Measurements from ENCODE around the gene IQCN.

Gene IQCN

GRCh38 chr19:18286973-18287635 is 12.9 kb upstream of the IQCN start:
- DNase-seq (ENCODE audit: low spot score), result no peak

DNA sequence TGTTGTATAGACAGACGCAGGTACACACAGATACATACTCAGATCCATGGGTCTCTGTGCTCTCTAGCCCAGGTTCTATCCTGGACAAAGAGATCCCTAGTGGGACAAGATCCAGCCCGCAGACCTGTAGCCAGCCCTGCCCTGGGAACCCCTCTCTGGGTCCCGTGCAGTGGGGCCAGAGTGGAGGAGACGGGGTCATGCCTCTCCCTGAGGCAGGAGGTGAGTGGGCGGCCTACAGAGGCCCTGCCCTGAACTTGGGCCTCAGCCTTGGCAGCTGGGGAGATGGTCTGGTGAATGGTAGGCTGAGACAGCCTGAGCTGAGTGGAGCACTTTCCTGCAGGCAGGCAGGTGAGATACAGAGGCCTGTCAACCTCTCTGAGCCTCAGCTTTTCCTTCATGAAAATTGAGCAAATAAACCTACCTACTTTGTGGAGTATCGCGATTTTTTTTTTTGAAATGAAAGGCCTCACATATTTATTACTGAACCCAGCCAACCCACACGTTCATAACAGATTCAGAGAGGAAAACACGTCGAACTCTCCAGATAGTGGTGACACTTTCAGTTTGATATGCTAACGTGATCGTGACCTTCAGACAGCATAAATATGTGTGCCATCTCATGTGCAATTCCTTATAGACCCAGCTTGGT is 10.6 kb upstream of the IQCN start:
- DNase-seq (ENCODE audit: low spot score), result no peak

DNA sequence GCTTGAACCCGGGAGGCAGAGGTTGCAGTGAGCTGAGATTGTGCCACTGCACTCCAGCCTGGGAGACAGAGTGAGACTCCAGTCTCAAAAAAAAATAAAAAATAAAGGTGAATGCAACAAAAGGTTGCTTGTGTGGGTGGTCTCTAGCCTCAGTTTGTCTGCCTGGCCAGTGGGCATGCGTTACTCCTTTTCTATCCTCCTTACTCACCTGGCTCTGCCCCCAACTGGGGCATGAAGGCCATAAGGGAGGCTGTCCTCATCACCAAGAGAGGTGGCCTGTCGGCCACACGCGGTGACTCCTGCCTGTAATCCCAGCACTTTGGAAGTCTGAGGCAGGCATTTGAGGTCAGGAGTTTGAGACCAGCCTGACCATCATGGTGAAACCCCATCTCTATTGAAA is 9.1 kb upstream of the IQCN start:
- no peak for DNase-seq (ENCODE audit: low spot score)

DNA sequence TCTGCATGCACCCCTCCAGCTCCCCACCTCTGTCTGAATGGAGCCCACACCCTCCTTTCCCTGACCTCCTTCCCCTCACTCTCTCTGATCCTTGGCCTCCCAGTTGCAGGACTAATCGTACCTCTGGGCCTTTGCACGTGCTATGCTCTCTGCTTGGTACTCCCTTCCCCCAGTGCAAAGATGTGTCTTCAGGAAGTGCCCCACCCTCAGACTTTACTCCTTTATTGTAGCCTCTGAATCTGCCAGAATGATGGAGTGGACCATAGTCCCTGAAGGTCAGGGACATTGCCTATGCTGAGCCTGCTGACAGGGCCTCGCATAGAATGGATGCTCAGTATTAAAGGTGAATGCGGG is 8.5 kb upstream of the IQCN start:
- DNase-seq (ENCODE audit: low spot score), result no peak

- DNase-seq (ENCODE audit: low spot score), result no peak
Measured at GRCh38 chr19:18282021-18282787, 8.0 kb upstream of the IQCN start.

DNA sequence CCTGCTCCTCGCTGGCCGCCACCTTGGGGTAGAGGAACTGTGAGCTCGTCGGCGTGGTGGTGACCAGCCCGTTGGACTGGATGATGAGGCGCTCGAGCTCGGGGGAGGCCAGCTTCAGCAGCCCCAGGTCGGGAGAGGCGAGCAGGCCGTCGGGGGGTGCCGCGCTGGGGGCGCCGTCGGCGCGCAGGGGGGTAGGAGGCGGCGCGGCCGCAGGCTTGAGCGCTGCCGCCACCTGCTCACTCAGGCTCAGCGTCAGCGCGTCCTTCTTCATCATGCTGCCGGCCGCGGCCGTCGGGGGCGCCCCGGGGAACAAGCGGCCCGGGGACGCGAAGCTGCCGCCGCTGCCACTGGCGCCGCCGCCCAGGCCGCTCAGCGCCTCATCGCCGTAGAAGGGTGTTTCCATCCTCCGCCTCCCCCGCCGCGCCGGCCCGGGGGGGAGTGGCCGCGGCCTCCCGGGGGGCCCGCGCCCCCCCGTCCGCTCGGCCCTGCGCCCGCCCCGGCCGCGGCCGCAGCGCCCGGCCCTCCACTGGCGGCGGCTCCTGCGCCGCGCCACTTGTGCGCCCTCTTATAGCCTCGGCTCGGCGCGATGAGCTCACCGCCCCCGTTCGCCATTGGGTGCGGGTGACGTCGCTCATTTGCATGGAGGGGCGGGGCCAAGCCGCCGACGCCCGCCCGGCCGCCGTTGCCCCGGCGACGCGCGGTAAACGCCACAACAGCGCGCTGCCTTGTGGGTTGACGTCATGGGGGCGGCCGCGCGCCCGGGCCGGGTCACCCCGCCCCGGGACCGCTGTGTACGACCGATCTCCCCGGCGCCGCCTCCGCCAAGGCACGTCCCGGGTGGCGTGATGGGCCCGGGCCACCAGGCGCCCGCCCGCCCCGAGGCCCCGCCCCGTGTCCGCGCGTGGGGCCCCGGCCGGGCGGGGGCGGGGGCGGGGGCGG is 7.1 kb upstream of the IQCN start, which contains the start of gene JUND:
Gene JUND (minus strand): TSS at position 541 of the 939 bp plus-strand sequence. CDS start 138 bp downstream, at position 403.
- peak; percentile 97 for DNase-seq (ENCODE audit: low spot score)

GRCh38 chr19:18280247-18281081 is 6.2 kb upstream of the IQCN start:
- peak; percentile 63 for DNase-seq (ENCODE audit: low spot score)

GRCh38 chr19:18279516-18280246 is 5.4 kb upstream of the IQCN start:
- peak; percentile 94 for DNase-seq (ENCODE audit: low spot score)

GRCh38 chr19:18279266-18279515 is 4.9 kb upstream of the IQCN start:
- DNase-seq (ENCODE audit: low spot score), result no peak

GRCh38 chr19:18278521-18279265 is 4.4 kb upstream of the IQCN start:
- DNase-seq (ENCODE audit: low spot score), result no peak

DNA sequence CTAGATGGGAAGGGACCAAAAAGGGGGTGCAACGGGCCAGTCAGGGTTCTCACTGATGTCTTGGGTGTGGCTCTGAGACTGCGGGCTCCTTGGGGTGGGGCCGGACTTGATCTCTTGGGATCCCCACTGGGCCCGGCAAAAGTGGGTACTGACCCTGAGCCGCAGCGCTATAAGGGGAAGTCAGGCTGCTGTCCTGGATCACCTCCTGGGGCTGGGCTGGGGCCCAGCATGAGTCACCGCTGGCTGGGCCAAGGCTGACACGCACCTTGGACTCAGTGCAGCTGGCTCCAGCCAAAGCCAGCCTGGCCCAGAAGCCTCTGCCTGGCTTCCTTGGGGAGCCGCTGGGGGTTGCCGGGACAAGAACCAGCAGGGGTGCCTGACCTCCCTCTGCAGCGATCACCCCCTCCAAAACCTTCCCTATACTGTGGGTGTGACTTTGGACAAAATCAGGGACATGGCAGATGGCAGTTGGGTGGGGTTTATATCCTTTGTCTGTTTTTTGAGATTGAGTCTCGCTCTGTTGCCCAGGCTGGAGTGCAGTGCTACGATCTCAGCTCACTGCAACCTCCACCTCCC is 617 bp upstream of the IQCN start:
- DNase-seq (ENCODE audit: low spot score), result no peak

- DNase-seq (ENCODE audit: low spot score), result no peak
Measured at GRCh38 chr19:18273561-18274218, 562 bp downstream of the IQCN start.

DNA sequence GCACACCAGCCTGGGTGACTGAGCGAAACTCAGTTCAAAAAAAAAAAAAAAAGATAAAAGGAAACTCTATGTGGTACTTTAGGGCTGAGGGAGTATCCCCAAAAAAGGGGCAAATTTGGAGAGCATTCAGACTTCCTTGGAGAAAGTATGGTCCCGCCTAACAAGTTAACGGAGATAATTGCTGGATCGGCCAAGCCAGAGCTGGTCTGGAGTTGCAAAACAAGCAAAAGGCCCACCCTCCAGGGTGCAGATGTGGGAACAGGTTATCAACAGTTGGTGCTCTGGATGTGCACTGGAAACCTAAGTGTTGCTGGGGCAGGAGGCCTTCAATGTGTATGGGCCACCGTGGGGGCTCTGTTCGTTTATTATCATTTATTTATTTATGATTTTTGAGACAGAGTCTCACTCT is 2.8 kb downstream of the IQCN start:
- no peak for DNase-seq (ENCODE audit: low spot score)

- DNase-seq (ENCODE audit: low spot score), result no peak
Measured at GRCh38 chr19:18270326-18270725, 3.9 kb downstream of the IQCN start.

DNA sequence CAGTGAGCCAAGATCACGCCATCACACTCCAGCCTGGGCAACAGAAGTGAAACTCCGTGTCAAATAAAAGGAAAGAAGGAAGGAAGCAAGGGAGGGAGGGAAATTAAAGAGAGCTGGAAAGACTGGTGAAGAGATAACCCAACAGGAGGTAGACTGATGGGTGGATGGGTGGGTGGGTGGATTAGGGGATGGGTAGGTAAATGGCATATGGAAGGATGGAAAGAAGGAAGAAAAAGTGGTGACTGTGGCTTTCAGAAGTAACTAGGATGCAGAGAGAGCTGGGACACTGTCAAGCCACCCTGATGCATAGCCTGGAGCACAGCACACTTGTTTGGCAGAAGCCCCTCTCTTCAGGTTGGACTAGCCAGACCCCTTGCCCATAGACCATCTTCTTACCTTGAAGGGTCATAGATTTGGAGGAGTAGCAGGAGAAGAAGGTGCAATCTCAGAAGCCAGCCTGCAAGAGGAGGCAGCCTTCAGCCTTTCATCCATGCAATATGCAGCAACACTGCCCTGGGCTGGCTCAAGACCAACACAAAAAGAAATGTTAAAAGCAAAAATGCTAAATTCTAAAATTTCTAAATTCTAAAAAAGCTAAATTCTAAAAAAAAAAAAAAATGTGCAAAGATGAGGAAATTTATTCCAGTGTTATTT is 5.1 kb downstream of the IQCN start:
- no peak for DNase-seq (ENCODE audit: low spot score)

- no peak for DNase-seq (ENCODE audit: low spot score)
Measured at GRCh38 chr19:18266771-18267686, 7.2 kb downstream of the IQCN start.

DNA sequence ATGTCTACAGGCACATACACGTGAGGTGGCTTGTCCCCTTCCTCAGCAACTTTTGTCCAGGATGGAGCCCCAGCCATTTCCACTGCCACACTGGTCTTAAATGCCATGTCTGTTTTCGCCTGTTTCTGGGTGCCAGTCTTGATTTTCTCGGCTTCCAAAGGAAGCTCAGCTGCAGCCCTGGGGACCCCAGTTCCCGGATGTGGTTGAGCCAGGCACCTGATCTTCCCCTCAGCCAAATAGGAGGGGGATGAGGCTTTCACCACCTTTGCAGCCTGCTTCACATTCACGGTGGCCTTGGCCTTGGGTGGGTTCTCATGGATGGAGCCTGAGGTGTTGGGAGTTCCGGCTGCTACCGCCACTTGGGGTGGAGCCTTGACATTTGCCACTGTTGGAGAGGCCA is 8.7 kb downstream of the IQCN start:
- no peak for DNase-seq (ENCODE audit: low spot score)

Measured in COLO829 (cell line).